Dermis blood vessel endothelial cell (primary cell): Measurements from ENCODE around the gene MRPS27. TPM values are rescaled to one million over a fixed set of nuclear protein-coding genes. Genes with fewer than 3 reads are reported as not detected.
A peak's percentile ranks its signal among the peaks of the same experiment; 100 is the strongest.

Source experiments
- DNase-seq: peaks from one replicate; pipeline ENCODE4 v3.0.0; 2010
- total RNA-seq: library from RNA; depleted of rRNA; stranded (reverse); fragments of >200 nt; gene quantifications from 2 replicates; pipeline ENCODE4 v1.2.3, GENCODE V29; 2014

MRPS27 gene
- total RNA-seq, 1 donor from 2014 or later = 75.6 TPM

DNA sequence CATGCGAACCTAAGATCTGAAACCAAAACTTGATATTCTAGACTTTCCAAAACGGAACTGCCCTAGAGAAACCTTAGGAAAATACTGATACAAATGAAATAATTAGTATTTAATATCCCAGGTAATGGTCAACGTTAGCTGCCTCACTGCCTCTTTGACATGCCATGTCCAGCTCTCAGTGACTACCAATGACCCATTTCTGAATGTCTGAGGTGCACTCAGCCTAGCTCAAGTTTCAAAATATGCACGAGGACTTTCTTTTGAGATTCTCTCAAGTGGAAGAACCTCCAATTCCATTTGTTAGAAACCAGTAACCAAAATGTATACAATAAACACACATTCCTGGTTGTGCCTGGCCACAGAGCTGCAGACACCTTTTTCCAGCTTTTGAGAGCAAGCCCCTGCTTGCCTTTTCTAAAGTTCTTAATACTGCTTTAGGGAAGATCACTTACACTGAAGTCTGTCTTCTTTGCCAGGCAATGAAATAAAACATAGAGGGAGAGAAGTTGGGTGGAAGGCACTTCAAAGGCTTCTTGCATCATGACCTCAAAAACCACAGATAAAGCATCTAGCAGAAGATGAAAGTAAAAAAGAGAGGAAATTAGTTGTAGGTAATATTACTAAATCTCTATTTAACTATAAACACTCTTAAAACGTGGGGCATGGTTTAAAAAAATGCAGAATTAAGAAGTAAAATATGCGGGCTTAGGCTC lies 87.9 kb downstream of the MRPS27 start:
- DNase-seq = no peak

DNA sequence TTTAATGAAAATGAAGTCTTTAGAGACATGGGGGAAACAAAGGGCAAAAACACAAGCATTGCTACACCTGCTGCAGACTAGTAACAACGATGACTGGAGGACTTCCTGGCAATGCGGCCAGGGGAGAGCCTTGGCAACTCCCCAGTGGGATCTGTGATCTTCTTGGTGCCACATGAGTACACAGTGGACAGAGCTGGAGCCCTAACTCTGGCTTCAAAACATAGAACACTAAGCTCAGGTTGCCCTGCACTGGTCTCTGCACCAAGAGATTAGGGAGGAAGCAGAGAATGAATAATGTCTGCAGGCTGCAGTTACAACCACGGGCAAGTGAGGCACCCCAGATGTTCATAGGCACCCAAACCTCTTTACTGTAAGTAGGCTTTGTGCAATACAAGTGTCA lies 91.1 kb downstream of the MRPS27 start:
- no peak for DNase-seq

DNA sequence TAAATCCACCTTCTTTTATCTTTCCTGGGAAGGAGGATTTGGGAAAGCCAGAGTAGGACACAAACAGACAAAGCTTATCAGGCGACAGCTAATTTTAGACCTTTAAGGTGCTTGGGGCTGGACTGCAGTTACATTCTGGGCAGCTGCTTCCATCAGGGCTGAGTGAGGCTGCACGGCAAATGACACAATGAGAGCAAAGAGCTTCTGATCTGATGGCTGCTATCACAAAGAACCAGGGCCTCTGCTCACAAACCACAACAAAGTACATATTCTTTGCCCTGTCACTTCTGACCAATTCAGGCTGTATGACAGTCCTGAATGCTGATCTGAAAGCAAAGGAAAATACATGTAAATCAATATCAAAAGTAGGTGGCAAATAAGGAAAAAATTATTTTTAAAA lies 93.1 kb downstream of the MRPS27 start:
- DNase-seq = no peak

GRCh38 chr5:72225741-72226140 lies 94.3 kb downstream of the MRPS27 start:
- no peak for DNase-seq

DNA sequence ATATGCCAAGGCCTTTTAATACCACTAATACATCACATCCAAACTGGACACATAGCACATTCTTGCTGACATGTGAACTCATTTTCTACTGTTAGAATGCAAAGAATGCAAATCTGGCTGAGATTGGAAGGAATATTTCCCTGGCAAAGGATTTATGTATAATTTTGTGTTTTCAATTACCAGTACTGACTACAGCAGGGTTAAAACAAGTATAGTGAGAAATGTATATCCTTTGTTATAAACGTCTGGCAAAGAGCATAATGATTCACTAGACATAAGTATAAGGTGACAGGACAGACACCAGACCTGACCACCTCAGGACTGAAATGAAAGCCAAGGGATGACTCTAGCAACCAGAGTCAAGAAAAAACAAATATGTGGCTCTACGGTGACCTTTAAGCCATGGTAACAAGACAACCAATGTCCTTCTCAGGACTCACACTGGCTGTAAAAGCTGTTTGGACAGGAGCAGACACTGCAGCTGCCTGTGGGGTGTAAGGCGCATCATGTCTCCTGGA lies 95.0 kb downstream of the MRPS27 start:
- DNase-seq = no peak

DNA sequence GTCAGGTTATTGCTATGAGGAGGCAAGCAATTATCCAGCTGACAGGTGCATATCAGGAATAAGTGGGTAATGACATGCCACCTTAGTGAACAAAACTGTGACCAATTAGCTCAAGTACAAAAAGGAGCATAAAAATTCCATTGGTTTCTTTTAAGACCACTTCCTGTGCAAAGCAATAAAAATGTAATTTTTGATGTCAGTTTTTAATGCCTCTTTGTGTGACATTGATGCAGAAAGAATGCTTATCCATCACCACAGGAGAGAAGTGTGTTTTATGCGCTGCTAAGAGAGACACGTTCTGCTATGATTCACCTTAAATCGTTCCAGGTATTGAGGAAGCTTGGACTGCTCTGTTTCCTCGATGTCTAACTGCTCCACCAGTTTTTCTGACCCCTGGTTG lies 96.7 kb downstream of the MRPS27 start:
- DNase-seq = no peak

GRCh38 chr5:72222521-72222920 lies 97.5 kb downstream of the MRPS27 start:
- DNase-seq = no peak

- DNase-seq = no peak
Observed at GRCh38 chr5:72221541-72221940, 98.5 kb downstream of the MRPS27 start.

- DNase-seq = no peak
Observed at GRCh38 chr5:72221099-72221498, 98.9 kb downstream of the MRPS27 start.

- DNase-seq = no peak
Observed at GRCh38 chr5:72216756-72217155, 103.3 kb downstream of the MRPS27 start.

- no peak for DNase-seq
Observed at GRCh38 chr5:72214168-72214567, 105.9 kb downstream of the MRPS27 start.

- no peak for DNase-seq
Observed at GRCh38 chr5:72213482-72213881, 106.6 kb downstream of the MRPS27 start.

DNA sequence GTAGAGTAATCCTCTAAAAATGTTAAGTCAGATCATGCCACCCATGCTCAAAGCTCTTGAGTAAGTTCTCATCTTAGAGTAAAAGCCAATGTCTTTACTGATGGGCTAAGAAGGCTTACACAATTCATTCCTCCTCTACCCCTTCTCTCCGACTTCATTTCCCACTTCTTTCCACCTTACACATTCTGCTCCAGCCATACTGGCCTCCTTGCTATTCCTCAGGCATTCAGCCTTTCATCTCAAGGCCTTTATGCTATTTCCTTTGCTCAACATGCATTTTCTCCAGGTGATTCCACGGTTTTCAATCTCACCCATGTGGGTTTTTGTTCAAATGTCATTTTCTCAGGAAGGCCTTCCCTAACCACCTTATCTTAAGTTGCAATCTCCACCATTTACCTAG lies 107.9 kb downstream of the MRPS27 start:
- no peak for DNase-seq

DNA sequence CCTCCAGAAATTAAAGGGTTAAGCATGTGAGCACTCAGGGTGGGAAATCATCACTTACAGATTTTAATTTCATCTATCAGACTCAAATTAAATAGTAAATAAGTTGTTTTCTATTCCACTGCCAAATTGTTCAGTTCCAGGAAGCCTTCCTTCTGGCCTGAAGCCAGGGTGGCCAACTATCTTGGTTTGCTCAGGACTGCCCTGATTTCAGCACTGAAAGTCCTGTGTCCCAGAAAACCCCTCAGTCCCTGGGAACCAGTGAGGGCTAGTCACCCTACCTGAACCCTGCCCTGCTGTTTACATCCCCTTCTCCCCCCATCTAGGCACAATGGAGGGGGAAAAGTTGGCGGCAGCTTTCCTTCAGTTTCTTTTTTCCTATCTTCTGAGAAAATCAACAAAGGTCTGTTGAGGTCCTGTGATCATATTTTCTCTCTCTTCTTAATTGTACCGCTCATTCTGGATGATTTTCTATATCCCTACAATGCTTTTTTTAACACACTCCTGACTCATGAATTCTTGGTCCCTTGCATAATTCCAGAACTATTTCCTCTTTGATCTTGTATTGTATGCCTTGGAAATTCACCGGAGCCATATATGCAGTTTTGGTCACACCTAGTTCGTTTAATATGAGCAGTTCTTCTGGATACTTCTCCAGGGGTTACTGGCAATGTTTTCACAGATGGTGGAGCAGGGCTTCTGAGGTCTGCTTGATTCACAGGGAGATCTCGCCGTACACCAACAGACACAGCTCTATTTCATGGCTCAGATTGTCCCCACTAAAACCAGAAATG lies 109.0 kb downstream of the MRPS27 start:
- DNase-seq = peak; percentile 90

- DNase-seq = peak; percentile 83
Observed at GRCh38 chr5:72209147-72210115, 110.6 kb downstream of the MRPS27 start.

GRCh38 chr5:72208324-72208926 lies 111.6 kb downstream of the MRPS27 start:
- DNase-seq = no peak

DNA sequence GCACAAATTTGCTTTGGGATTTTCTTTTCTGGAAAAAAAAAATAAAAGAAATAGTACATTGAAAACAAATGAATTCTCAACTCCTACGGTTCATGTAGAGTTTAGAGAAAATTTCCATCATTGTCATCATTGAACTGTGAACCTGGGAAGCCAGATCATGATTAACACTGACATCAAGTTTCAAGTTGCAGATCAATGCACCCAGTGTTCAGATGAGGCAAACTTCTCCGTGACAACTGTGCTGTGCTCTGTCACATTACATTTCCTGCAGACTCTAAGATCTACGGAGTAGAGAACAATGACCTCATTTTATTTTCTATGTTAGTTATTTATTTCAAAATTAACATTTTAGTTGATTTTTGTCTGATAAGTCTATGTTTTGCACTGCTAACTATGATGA lies 113.0 kb downstream of the MRPS27 start:
- DNase-seq = no peak

DNA sequence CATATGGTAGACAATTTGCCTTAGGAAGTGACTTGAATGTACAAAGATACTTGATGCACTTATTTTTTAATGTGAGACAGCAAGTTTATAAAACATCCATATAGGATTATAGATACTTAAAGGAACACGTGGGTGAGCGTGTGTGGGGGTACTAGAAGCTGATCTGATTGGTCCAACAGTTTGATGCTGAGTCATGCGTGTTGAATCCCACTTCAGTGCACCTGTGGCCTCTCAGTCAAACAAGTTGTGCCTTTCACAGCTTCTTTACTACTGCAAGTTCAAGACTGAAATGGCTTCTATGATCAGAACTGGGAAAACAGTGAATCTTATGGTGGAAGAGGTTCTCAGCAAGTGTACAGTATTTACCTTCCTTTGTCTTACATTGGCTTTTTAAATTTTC lies 113.9 kb downstream of the MRPS27 start:
- DNase-seq = no peak

DNA sequence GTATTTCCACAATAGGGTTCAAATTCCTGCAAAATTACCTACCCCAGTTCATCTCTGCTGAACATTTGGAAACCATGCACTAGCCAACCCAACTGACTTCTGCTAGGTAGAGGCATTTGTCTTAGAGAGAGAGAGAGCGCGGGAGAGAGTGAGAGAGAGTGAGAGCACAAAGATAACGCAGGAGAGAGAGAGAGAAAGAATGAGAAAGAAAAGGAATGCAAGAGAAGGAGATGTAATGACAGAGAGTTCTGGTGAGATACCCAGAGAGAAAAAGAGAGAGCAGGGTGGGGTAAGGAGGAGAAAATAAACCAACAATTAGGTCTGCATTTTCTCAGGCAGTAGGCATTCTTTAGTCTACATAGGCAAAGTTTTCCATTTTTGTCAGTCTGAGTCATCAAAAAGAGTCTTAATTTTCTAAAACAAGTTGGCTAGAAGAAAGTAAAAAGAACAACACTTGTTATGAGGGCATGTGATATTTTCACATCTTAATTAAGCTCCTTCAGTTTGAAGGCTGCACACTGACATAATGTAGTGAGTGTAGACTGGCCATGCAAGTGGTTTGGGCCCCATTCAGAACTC lies 114.5 kb downstream of the MRPS27 start:
- no peak for DNase-seq

- no peak for DNase-seq
Observed at GRCh38 chr5:72204946-72205345, 115.1 kb downstream of the MRPS27 start.

DNA sequence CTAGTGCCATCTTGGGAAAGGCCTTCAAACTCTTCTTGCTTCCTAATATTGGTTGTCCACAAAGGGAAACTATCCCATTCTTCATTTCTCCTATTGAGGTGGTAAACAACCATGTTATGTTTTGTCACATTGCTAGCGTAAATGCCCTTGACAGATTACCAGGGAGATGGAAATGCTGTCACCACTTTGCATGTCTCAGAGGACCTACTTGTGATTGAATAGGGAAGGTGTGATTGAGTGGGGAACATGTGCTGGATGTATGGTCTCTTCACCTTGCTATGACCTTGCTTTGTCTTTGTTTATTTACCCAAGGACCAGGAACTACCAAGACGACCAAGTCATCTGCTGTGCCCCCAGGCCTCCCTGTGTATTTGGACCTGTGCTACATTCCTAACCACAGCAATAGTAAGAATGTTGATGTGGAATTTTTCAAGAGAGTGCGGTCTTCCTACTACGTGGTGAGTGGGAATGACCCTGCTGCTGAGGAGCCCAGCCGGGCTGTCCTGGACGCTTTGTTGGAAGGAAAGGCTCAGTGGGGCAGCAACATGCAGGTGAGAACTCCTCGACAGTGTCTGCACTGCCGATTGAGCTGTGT lies 116.7 kb downstream of the MRPS27 start:
- no peak for DNase-seq
